Measurements from ENCODE around the gene HOXD9. TPM values are rescaled to one million over a fixed set of nuclear protein-coding genes. Genes with fewer than 3 reads are reported as not detected.

HOXD9 gene
- total RNA-seq, 2 experiments from 2014 or later, result not detected

DNA sequence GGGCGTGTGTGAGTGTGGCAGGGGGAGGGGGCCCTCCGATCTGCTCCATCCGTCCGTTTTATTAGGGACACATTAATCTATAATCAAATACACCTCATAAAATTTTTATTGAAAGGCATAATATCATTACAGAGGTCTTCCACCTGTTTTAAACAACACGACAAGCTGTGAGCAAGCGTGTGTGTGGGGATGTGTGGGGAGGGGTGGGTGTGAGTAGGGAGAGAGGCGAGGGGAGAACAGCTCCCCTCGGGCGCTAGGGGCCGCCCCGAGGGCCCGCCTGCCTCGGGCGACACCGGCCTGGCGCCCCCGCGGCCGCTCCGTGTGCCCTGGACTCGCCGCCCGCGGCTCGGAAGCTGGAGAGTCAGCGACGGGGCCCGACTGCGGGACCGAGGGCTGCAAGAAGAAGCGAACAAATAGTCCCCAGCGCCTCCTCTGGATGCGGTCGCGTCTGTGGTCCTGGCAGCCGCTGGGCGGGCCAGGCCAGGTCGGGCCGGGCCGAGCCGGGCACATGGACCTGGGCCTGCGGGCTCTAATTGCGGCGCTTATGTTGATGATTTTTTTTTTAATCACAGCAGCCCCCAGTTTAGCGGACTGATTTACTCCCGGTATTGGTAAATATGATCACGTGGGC is 352 bp upstream of the HOXD9 start:
- no peak overlapping the region for H3K4me3 ChIP-seq (ENCODE audit: low read depth, low read length, poor library complexity, severe bottlenecking)
- no peaks in the 10 kb centered on the region for H3K79me2 ChIP-seq (ENCODE audit: insufficient read depth, low read depth, low read length)
- ChIA-PET CTCF (ENCODE audit: unreplicated experiment) (no interaction called here), POLR2A (no interaction called here)
- no peaks in the 10 kb centered on the region for H3K9me3 ChIP-seq (ENCODE audit: low read length)
- no peak overlapping the region for H2AFZ ChIP-seq (ENCODE audit: low read length)
- intact Hi-C loops (cut with micrococcal nuclease; ENCODE audit: unreplicated experiment), result no loop called here
- H3K4me2 ChIP-seq (ENCODE audit: low read length), result no peak overlapping the region
- H3K9me2 ChIP-seq (ENCODE audit: insufficient read depth, low read length), result no peaks in the 10 kb centered on the region
- DNase-seq (ENCODE audit: low spot score), result no peak
- BruUV-seq (replicated peaks), result no TSS peak
- H3K4me1 ChIP-seq (ENCODE audit: insufficient read depth, low read length, poor library complexity, severe bottlenecking), result no peaks in the 10 kb centered on the region
- no peaks in the 10 kb centered on the region for H3K36me3 ChIP-seq (ENCODE audit: insufficient read depth, low read length)
- H4K20me1 ChIP-seq (ENCODE audit: insufficient read depth, low read length), result no peaks in the 10 kb centered on the region
- no peak for TF ChIP-seq EZH2phosphoT487 (IDR thresholded peaks at IDR 0.05; ENCODE audit: borderline replicate concordance, low read depth, low read length)
- TF ChIP-seq, protein P1, sequence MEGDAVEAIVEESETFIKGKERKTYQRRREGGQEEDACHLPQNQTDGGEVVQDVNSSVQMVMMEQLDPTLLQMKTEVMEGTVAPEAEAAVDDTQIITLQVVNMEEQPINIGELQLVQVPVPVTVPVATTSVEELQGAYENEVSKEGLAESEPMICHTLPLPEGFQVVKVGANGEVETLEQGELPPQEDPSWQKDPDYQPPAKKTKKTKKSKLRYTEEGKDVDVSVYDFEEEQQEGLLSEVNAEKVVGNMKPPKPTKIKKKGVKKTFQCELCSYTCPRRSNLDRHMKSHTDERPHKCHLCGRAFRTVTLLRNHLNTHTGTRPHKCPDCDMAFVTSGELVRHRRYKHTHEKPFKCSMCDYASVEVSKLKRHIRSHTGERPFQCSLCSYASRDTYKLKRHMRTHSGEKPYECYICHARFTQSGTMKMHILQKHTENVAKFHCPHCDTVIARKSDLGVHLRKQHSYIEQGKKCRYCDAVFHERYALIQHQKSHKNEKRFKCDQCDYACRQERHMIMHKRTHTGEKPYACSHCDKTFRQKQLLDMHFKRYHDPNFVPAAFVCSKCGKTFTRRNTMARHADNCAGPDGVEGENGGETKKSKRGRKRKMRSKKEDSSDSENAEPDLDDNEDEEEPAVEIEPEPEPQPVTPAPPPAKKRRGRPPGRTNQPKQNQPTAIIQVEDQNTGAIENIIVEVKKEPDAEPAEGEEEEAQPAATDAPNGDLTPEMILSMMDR (conservative IDR thresholded peaks at IDR 0.05; ENCODE audit: low read length), result no peak
- no peak overlapping the region for H3K27ac ChIP-seq (ENCODE audit: low read depth, low read length, poor library complexity, severe bottlenecking)

- Histone ChIP-seq H4K20me1 (ENCODE audit: insufficient read depth, low read length) (no peaks in the 10 kb centered on the region), H2AFZ (ENCODE audit: low read length) (no peak overlapping the region), H3K4me2 (ENCODE audit: low read length) (no peak overlapping the region), H3K9me3 (ENCODE audit: low read length) (no peaks in the 10 kb centered on the region), H3K79me2 (ENCODE audit: insufficient read depth, low read depth, low read length) (no peaks in the 10 kb centered on the region), H3K27ac (ENCODE audit: low read depth, low read length, poor library complexity, severe bottlenecking) (no peak overlapping the region), H3K36me3 (ENCODE audit: insufficient read depth, low read length) (no peaks in the 10 kb centered on the region), H3K4me3 (ENCODE audit: low read depth, low read length, poor library complexity, severe bottlenecking) (no peak overlapping the region), H3K9me2 (ENCODE audit: insufficient read depth, low read length) (no peaks in the 10 kb centered on the region), H3K4me1 (ENCODE audit: insufficient read depth, low read length, poor library complexity, severe bottlenecking) (no peaks in the 10 kb centered on the region)
- CTCF ChIA-PET (ENCODE audit: unreplicated experiment), result no interaction called here
- no TSS peak for BruUV-seq (replicated peaks)
- TF ChIP-seq, protein P1 (conservative IDR thresholded peaks at IDR 0.05; ENCODE audit: low read length), result no peak
- DNase-seq (ENCODE audit: low spot score), result no peak
- POLR2A ChIA-PET, result no interaction called here
- intact Hi-C loops (cut with micrococcal nuclease; ENCODE audit: unreplicated experiment), result no loop called here
These were observed 1.0 kb downstream of the HOXD9 start for GRCh38 chr2:176123411-176124109.
